Measurements from ENCODE around the gene ARHGAP31.
"Not testable (repeated sequence)": the region's sequence is repeated elsewhere in the genome, so short reads cannot be mapped to it uniquely, and the experiment has no call there.

The ARHGAP31 gene

DNA sequence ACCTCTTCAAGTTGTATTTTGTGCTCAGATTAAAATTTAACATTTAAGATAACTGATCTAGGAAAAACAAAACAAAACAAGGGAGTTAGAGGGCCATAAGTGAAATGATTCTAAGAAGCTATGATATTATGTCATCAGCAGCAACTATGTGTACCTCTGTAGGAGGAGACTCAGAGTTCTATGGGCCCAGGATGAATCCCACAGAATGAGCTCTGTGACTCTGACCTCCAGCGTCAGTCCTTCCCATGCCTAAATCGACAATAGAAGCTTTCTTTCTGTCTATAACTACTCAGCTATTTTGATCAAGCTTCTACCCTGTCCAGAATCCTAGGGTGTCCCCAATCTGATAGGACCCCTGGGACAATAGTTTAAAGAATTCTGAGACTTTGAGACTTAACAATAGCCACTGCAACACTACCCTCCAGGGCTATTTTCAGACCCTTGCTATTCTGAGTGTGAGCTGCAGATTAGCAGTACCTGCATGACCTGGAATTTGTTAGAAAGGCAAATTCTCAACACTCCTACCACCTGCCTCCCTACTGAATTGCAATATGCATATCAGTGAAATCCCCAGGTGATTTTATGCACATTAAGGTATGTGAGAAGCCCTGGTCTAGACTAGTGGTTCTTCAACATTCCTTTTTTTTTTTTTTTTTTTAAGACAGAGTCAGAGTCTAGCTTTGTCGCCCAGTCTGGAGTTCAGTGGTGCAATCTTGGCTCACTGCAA is 66.7 kb downstream of the ARHGAP31 start:
- Mint-ChIP-seq H3K36me3 (ENCODE audit: low read depth) (peaks cover 6% of the 10 kb centered on the region), H3K27ac (no peak overlapping the region), H3K4me3 (no peak overlapping the region), H3K9me3 (no peaks in the 10 kb centered on the region), H3K4me1 (ENCODE audit: low read depth) (peaks cover 4% of the 10 kb centered on the region), H3K27me3 (peaks cover 4% of the 10 kb centered on the region)

DNA sequence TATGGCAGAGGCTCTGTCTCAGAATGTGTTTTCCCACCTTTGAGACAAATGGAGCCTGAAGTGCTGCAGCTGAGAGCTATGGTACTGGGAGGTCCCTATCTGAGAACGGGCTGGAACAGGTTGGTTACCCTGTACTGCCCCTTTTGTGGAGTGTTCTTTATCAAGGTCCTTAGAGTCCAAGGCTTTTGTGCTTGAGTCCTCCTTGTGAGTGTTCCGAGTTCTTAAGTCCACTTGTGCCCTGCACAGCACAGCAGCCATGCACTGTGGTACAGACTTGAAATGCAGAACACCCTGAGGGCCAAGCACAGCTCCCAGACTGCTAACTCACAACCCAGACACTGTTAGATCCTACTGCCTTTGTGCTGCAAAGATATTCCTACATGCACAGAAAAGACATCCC is 67.8 kb downstream of the ARHGAP31 start:
- no peaks in the 10 kb centered on the region for H3K9me3 Mint-ChIP-seq

DNA sequence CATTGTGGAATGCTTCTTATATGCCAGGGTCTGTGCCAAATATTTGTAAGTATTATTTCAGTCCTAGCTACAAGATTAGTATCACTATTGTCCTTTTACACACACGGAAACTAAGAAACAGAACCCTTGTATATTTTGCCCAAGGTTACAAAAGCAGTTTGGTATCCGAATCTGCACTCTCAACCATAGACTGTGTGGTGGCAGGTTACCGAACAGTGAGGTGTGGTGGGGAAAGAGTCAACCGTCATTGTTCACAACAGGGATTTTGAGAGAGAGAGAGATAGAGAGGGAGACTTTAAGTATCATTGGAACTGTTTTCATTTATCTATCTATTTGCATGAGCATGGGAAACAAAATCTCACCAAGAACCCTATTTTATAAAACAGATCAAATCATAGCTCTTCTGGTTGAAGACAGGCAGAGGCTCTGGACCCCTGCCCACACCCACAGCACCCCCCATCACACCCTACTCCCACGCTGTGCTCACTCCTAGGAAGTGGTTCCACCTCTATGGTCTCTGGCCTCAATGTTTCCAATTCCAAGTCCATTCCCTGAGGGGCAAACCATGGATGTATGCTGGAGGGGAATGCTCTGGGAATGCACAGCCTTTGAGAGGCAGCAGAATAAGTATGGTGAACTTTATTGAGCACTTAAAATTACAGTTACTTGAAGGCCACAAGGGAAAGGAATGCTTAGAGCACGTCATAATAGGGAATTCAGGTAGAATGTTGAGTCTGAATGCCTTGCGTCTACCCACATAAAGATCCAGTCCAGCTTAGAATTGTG is 69.0 kb downstream of the ARHGAP31 start:
- peaks cover 4% of the 10 kb centered on the region for H3K4me1 Mint-ChIP-seq (ENCODE audit: low read depth)
- peaks cover 10% of the 10 kb centered on the region for H3K36me3 Mint-ChIP-seq (ENCODE audit: low read depth)
- H3K27ac Mint-ChIP-seq, result no peak overlapping the region
- no peaks in the 10 kb centered on the region for H3K27me3 Mint-ChIP-seq
- no peaks in the 10 kb centered on the region for H3K9me3 Mint-ChIP-seq
- H3K4me3 Mint-ChIP-seq, result no peak overlapping the region

More for the DNA sequence above, 67.8 kb downstream of the ARHGAP31 start:
- Mint-ChIP-seq H3K36me3 (ENCODE audit: low read depth) (peaks cover 6% of the 10 kb centered on the region), H3K4me3 (no peak overlapping the region), H3K27me3 (peaks cover 1% of the 10 kb centered on the region), H3K4me1 (ENCODE audit: low read depth) (peaks cover 4% of the 10 kb centered on the region), H3K27ac (no peak overlapping the region)

DNA sequence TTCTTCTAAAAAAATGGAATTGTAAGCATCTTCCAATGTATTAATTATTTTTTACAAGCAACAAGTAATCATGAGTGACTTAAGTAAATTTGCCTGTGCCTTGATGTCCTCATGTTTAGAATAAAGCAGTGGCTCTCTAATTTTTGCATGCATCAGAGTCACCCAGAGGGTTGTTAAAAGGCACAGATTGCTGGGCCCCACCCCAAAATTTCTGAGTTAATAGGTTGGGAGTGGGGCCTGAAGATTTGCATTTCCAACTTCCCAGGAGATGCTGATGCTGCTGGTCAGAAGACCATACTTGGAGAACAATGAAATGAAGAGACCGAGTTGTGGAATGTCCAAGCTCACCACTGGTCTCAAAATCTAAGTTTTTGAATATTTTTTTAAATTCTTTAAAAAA is 70.2 kb downstream of the ARHGAP31 start:
- Mint-ChIP-seq H3K27ac (no peak overlapping the region), H3K36me3 (ENCODE audit: low read depth) (peaks cover 23% of the 10 kb centered on the region), H3K4me1 (ENCODE audit: low read depth) (peaks cover 4% of the 10 kb centered on the region), H3K27me3 (no peaks in the 10 kb centered on the region), H3K4me3 (no peak overlapping the region), H3K9me3 (no peaks in the 10 kb centered on the region)

DNA sequence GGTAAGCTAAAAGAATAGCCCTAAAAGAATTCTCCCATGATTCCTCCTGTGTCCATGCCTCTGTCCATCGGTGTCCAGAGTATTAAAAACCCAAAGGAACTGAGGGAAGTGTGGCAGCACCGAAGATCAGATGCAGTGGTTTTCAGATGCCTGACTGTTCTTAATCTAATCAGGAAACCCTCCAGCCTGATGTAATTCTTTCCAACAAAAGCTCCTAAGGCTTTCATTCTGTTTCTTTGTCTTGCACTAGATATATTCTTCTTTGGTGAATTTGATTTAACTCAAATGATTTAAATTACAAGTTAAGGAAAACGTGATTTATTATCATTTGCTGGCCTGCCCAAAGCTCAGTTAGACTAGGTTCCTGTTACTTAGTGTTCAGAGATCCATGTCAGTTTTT is 71.2 kb downstream of the ARHGAP31 start:
- Mint-ChIP-seq H3K9me3 (no peaks in the 10 kb centered on the region), H3K4me1 (ENCODE audit: low read depth) (no peaks in the 10 kb centered on the region)

DNA sequence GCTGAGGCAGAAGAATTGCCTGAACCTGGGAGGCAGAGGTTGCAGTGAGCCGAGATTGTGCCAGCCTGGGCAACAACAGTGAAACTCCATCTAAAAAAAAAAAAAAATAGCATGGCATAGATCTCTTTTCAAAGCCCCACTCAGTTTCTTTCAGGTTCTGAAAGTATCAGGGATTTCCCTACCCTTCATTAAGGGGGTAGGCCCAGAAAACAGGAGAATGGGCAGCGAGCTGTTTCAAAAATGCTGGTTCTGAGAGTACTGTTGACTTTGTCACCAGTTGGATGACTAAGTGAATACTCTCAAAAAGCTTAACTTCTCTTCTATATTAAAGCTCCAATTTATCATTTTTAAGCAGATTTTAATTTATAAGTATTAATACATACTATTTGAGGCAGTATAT is 72.8 kb downstream of the ARHGAP31 start:
- H3K27ac Mint-ChIP-seq, result no peak overlapping the region
- peaks cover 3% of the 10 kb centered on the region for H3K9me3 Mint-ChIP-seq
- no peaks in the 10 kb centered on the region for H3K27me3 Mint-ChIP-seq
- no peak overlapping the region for H3K4me3 Mint-ChIP-seq
- H3K4me1 Mint-ChIP-seq (ENCODE audit: low read depth), result no peaks in the 10 kb centered on the region
- peaks cover 23% of the 10 kb centered on the region for H3K36me3 Mint-ChIP-seq (ENCODE audit: low read depth)

More for the DNA sequence above, 71.2 kb downstream of the ARHGAP31 start:
- no peak overlapping the region for H3K4me3 Mint-ChIP-seq
- peaks cover 23% of the 10 kb centered on the region for H3K36me3 Mint-ChIP-seq (ENCODE audit: low read depth)
- no peaks in the 10 kb centered on the region for H3K27me3 Mint-ChIP-seq
- H3K27ac Mint-ChIP-seq, result no peak overlapping the region

DNA sequence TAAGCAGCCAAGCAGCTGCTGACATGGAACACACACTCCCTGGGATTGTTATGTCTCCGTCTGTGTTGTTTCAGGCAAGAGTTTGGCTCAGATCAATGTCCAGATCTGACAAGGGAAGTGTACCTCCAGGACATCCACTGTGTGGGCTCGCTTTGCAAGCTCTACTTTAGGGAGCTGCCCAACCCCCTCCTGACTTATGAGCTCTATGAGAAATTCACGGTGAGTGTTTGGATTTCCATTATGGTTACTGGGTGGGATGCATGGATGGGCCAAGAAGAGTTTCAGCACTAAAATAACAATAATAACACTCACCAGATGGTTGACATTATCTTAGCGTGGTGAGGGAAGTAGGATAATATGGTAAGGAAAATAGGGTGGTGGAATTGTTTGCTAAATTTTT is 74.1 kb downstream of the ARHGAP31 start:
- H3K4me3 Mint-ChIP-seq, result no peak overlapping the region
- no peak overlapping the region for H3K27ac Mint-ChIP-seq
- H3K27me3 Mint-ChIP-seq, result no peaks in the 10 kb centered on the region
- peaks cover 3% of the 10 kb centered on the region for H3K9me3 Mint-ChIP-seq
- no peaks in the 10 kb centered on the region for H3K4me1 Mint-ChIP-seq (ENCODE audit: low read depth)
- peaks cover 23% of the 10 kb centered on the region for H3K36me3 Mint-ChIP-seq (ENCODE audit: low read depth)

DNA sequence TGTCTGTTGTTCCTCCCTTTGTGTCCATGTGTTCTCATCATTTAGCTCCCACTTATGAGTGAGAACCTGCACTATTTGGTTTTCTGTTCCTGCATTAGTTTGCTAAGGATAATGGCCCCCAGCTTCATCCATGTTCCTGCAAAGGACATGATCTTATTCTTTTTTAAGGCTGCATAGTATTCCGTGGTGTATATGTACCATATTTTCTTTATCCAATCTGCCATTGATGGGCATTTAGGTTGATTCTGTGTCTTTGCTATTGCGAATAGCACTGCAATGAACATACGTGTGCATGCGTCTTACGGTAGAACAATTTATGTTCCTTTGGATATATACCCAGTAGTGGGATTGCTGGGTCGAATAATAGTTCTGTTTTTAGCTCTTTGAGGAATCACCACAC is 77.6 kb downstream of the ARHGAP31 start:
- not testable (repeated sequence) for H3K9me3 Mint-ChIP-seq; H3K27me3 Mint-ChIP-seq; H3K4me1 Mint-ChIP-seq (ENCODE audit: low read depth); H3K27ac Mint-ChIP-seq; H3K4me3 Mint-ChIP-seq
- peaks cover 38% of the 10 kb centered on the region for H3K36me3 Mint-ChIP-seq (ENCODE audit: low read depth)

DNA sequence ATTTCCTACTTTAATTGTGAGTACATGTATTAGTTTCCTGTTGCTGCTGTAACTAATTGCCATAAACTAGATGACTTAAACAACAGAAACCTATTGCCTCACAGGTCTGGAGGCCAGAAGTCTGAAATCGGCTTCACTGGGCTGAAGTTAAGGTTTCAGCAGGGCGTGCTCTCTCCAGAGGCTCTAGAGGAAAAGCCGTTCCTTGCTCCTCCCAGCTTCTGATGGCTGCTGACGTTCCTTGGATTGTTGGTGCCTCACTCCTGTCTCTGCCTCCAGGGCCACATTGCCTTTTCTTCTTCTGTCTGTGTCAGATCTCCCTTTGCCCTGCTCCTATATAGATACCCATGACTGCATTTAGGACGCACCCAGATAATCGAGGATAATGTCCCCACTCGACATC is 80.9 kb downstream of the ARHGAP31 start:
- no peaks in the 10 kb centered on the region for H3K27me3 Mint-ChIP-seq
- H3K36me3 Mint-ChIP-seq (ENCODE audit: low read depth), result peaks cover 25% of the 10 kb centered on the region
- H3K4me3 Mint-ChIP-seq, result no peak overlapping the region
- no peaks in the 10 kb centered on the region for H3K4me1 Mint-ChIP-seq (ENCODE audit: low read depth)
- H3K27ac Mint-ChIP-seq, result no peak overlapping the region
- peaks cover 3% of the 10 kb centered on the region for H3K9me3 Mint-ChIP-seq

DNA sequence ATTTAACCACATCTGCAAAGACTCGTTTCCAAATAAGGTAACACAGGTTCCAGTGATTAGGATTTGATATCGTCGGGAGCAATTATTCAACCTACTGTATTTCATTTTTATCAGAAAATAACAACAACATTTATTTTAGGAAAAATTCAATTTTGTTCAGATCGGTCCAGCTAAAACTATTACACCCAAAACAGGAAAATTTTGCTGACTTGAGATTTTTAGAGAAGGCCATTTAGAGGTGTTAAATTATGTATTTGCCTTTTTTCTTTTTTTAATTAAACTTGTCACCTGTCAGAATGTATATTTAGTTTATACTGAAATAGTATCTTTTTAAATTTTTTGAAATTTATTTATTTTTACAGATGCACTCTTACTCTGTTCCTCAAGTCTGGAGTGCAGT is 81.3 kb downstream of the ARHGAP31 start:
- Mint-ChIP-seq H3K9me3 (peaks cover 3% of the 10 kb centered on the region), H3K36me3 (ENCODE audit: low read depth) (peaks cover 25% of the 10 kb centered on the region), H3K4me1 (ENCODE audit: low read depth) (no peaks in the 10 kb centered on the region), H3K4me3 (no peak overlapping the region), H3K27me3 (no peaks in the 10 kb centered on the region), H3K27ac (no peak overlapping the region)

DNA sequence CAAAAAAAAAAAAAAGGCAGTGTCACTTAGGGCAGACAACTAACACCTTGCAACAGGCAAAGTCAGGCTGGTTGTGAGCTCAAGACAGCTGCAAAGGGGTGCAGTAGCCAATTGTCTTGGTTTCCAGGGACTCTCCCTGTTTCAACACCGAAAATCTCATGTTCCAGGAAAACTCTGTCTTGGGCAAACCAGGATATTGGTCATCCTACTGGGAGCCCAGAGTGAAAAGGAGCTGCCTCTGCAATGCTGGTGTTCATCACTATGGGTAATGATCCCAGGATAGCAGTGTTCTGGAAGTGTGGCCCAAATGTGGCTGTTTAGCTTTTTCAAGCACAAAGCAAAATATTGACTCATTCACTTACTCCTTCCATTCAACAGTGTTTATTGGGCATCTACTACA is 82.6 kb downstream of the ARHGAP31 start:
- Mint-ChIP-seq H3K36me3 (ENCODE audit: low read depth) (peaks cover 25% of the 10 kb centered on the region), H3K27me3 (no peaks in the 10 kb centered on the region), H3K9me3 (peaks cover 2% of the 10 kb centered on the region), H3K4me3 (no peak overlapping the region), H3K27ac (no peak overlapping the region), H3K4me1 (ENCODE audit: low read depth) (no peaks in the 10 kb centered on the region)

DNA sequence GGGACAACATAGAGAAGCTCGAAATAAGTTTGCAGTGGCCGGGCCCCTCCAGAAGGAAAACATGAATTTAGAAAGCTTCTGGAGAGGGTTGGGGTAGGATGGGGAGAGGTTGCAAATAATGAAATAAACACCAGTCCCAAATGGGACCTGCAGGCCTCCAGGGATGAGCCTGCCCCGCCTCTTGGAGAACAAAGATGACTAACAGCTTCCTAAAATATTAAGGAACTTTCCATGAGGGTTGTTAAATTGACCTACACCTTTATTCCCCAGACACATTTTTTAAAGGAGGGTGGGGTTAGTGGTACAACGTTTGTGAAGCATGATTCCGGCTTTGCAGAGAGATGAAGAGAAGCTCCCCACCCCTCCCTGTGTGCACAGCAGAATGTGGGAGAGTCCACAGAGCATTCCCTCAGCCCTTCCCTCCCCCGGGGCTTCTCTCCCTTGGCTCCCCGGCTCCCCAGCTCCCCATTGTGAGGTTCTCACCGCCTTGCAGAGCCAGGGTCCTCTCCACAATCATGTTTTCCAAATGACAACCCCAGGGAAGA is 84.1 kb downstream of the ARHGAP31 start:
- no peak overlapping the region for H3K4me3 Mint-ChIP-seq

DNA sequence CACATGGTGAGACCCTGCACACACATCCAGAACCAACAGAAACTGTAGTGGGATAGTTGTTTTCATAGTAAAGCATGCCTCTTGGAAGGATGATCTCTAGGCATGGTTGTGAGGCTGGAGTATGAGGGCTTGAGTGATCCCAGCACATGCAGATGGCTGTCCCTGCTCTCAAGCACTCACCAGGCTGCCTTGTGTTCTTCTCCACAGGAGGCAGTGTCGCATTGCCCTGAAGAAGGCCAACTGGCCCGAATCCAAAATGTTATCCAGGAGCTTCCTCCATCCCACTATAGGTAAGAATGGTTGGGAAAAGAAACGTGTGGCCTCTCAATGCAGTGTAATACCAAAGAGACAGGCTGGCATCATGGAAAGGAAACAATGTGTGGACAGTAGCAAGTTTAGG is 86.5 kb downstream of the ARHGAP31 start:
- peaks cover 25% of the 10 kb centered on the region for H3K36me3 Mint-ChIP-seq (ENCODE audit: low read depth)
- H3K4me3 Mint-ChIP-seq, result no peak overlapping the region
- no peaks in the 10 kb centered on the region for H3K27me3 Mint-ChIP-seq
- no peaks in the 10 kb centered on the region for H3K4me1 Mint-ChIP-seq (ENCODE audit: low read depth)
- no peak overlapping the region for H3K27ac Mint-ChIP-seq
- H3K9me3 Mint-ChIP-seq, result no peaks in the 10 kb centered on the region

More for the DNA sequence above, 84.1 kb downstream of the ARHGAP31 start:
- H3K27me3 Mint-ChIP-seq, result no peaks in the 10 kb centered on the region
- H3K4me1 Mint-ChIP-seq (ENCODE audit: low read depth), result no peaks in the 10 kb centered on the region
- H3K9me3 Mint-ChIP-seq, result no peaks in the 10 kb centered on the region
- peaks cover 30% of the 10 kb centered on the region for H3K36me3 Mint-ChIP-seq (ENCODE audit: low read depth)
- no peak overlapping the region for H3K27ac Mint-ChIP-seq

DNA sequence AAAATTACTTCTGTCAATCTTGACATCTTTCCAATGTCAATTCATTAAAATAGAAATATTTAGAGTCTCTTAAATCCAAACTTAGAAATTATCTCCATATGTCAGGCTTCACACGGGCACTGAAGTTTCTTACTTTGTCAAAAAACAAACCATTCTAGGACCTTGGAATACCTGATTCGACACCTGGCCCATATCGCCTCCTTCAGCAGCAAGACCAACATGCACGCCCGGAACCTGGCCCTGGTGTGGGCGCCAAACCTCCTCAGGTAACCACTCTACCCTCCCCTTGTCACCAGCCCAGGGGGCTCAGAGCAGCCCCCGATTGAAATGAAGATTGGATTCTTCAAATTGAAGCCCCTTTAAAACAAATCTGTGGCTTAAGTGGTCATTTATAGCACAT is 88.0 kb downstream of the ARHGAP31 start:
- Mint-ChIP-seq H3K4me3 (no peak overlapping the region), H3K9me3 (no peaks in the 10 kb centered on the region), H3K27ac (no peak overlapping the region), H3K4me1 (ENCODE audit: low read depth) (no peaks in the 10 kb centered on the region), H3K36me3 (ENCODE audit: low read depth) (peaks cover 24% of the 10 kb centered on the region), H3K27me3 (no peaks in the 10 kb centered on the region)

DNA sequence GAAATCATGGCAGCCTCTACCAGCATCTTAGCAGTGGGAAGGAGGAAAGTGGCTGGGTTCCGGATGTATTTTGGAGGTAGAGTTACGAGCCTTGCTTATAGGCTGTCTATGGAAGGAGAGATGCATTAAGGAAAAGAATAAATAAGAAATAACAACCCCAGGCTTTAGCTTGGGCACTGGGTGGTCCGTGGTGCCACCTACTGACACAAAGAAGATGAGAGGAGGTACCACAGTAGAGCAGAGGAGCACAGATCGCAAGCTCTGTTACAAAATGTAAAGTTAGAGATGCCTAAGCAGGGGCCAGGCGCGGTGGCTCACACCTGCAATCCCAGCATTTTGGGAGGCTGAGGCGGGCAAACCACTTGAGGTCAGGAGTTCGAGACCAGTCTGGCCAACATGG is 94.4 kb downstream of the ARHGAP31 start:
- H3K4me3 Mint-ChIP-seq, result no peak overlapping the region
- H3K36me3 Mint-ChIP-seq (ENCODE audit: low read depth), result peaks cover 44% of the 10 kb centered on the region
- no peaks in the 10 kb centered on the region for H3K27me3 Mint-ChIP-seq
- no peak overlapping the region for H3K27ac Mint-ChIP-seq
- no peaks in the 10 kb centered on the region for H3K4me1 Mint-ChIP-seq (ENCODE audit: low read depth)
- no peaks in the 10 kb centered on the region for H3K9me3 Mint-ChIP-seq
